GM12892 (cell line): ENCODE results near the gene ABR.

Experiments
- POLR2A ChIP-seq: IDR thresholded peaks from 2 replicates; pipeline ENCODE4 v1.6.1; 2011; ENCODE audit warnings: low read depth, low read length, control low read depth
- POLR2AphosphoS5 ChIP-seq: IDR thresholded peaks from 2 replicates; pipeline ENCODE4 v1.6.1; 2011; ENCODE audit warnings: low read depth, low read length, control low read depth
- TAF1 ChIP-seq: IDR thresholded peaks from 2 replicates; pipeline ENCODE4 v1.6.1; 2011; ENCODE audit warnings: low read depth, mild to moderate bottlenecking, control low read depth, low read length, borderline replicate concordance

- TF ChIP-seq POLR2AphosphoS5 (no peak), POLR2A (no peak), TAF1 (no peak)
Observed at GRCh38 chr17:1186923-1187771, 7.4 kb upstream of the ABR start.
